Anterior cingulate cortex (tissue), 58 donors: Measurements from ENCODE around the gene TCERG1L.
"Not testable (repeated sequence)": the region's sequence is repeated elsewhere in the genome, so short reads cannot be mapped to it uniquely, and the experiment has no call there.

Experiments used
- DNase-seq, 58 donors: peaks; one replicate each; lab custom pipeline; 2025; lab: John Stamatoyannopoulos, UW

TCERG1L gene

DNA sequence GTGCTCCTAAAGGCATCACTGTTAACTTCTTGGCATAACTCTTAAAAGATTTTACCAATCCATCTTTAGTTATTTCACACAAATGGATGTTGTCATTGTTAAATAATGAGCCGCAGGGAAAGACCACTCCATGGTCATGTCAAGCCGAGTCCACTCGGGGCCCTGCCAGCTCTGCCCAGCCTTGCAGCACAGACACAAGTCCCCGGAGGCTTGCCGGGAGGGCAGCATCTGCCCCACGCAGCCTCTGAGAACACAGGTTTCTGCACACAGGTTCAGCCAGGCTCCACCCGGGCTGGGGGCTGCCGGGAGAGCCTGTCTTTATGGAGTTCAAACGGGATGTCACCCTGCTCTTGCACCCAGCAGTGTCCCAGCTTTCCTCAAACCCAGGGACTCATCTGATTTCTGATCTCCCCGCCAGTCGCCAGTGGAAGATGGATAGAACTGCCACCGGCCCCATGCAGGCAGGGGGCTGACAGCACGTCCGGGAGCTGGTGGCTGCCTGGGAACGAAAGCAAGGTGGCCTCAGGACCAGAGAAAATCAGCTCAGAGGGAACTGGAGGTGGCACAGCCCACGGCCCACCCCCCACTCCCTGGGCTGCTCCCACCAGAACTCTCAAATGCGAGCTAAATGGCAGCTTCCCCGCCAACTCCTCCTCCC is 156.2 kb downstream of the TCERG1L start:
- DNase-seq = no peak

DNA sequence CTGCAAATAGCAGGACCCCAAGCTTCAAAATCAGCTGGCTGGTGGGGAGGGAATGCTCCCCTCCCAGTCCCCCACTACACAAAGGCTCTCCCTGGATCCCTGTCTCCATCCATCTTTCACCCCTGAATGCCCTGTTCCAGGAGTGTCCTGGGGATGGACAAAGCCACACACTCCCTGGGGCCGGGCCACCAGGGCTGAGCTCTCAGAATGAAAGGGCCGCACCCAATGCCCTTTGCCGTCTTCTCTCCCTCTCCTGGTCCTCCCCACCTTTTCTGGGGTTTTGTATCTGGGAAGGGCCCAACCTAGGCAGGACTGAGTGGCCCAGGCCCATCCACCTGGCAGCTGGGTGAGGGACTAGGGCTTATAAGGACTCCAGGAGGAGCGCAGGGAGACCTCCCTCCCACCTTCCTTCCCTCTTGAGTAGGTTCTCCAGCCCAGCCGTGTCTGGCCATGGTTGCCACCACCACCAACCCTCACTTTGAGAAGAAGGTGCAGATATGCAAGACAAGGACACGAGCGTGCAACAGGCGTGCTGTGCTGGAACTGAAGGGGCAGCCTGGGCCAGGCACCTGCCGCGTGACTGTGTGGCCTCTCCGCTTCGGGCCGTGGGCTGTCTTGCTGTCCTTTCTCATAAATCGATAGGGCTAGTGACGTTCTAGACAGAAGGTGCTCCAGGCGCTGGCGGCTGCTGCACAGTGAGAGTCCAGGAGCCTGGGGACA is 157.1 kb downstream of the TCERG1L start:
- no peak for DNase-seq

DNA sequence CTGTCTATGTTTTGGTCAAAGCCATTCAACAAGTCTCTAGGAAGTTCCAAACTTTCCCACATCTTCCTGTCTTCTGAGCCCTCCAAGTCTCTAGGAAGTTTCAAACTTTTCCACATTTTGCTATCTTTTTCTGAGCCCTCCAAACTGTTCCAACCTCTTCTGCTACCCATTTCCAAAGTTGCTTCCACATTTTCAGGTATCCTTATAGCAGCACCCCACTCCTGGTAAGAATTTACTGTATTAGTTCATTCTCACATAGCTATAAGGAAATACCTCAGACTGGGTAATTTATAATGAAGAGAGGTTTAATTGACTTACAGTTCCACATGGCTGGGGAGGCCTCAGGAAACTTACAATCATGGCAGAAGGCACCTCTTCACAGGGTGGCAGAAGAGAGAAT is 159.1 kb downstream of the TCERG1L start:
- not testable (repeated sequence) for DNase-seq

DNA sequence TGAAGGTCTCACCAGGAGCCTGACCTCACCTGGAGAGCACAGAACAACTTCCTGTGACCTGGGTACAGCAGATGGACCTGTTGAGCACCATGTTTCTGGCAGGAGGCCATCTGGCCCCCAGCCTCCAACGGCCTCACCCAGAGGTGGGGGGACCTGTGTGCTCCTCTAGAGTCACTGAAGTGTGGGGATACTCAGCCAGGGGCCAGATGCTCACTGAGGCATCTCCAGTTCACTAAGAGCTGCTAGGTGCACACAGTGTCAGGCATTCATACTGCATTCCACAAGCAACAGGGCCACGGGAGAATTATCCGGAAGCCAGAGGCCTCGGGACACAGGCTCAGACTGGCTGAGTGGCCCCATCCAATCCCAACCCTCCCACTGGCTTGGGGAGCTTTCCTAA is 161.4 kb downstream of the TCERG1L start:
- DNase-seq = no peak

DNA sequence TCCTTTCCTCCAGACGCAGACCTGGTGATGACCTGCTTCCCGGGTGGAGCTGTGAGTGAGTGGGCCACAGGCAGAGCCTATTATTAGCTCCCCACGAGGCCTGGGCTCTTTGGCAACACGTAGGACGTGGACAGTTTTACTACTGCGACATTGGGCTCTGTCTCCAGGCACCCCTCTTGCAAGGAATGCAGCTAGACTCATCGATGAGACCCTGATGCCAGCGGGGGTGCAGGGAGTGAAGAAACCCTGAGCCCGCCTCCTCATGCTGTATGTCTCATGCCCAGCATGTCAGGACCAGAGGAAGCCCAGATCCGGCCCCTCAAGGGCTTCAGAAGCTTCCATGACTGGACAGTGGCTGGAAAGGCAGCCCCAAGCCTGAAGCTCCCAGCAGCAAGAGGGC is 161.9 kb downstream of the TCERG1L start:
- no peak for DNase-seq

DNA sequence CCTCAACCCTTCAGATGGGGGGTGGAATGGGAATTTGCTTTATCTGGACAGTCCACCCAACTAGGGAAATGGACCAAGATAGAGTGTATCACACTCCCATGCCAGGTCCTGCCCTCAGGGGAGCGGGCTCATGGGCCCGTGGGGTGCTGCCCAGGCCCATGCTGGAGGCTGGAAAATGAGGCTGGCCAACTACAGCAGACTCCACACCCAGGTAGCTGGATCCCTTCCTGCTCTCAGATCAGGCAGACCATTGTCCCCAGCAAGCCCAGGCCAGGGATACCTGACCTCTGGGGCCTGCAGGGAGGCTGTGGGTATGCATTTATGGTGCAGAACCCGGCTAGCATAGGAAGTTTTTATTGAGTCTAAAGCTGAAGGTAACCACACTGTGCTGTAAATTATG is 162.4 kb downstream of the TCERG1L start:
- no peak for DNase-seq

DNA sequence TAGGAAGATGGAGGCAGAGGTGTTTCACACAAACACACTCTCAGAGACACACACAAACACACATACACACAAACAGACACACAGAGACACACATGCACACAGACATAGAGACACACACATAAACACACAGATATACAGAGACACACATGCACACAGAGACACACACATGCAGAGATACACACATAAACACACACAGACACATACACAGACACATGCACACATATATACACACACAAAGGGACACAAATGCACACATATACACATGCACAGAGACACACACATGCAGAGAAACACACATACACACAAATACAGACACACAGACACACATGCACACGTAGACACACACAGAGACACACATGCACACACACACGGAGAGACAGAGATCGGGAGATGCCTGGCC is 163.3 kb downstream of the TCERG1L start:
- no peak for DNase-seq

DNA sequence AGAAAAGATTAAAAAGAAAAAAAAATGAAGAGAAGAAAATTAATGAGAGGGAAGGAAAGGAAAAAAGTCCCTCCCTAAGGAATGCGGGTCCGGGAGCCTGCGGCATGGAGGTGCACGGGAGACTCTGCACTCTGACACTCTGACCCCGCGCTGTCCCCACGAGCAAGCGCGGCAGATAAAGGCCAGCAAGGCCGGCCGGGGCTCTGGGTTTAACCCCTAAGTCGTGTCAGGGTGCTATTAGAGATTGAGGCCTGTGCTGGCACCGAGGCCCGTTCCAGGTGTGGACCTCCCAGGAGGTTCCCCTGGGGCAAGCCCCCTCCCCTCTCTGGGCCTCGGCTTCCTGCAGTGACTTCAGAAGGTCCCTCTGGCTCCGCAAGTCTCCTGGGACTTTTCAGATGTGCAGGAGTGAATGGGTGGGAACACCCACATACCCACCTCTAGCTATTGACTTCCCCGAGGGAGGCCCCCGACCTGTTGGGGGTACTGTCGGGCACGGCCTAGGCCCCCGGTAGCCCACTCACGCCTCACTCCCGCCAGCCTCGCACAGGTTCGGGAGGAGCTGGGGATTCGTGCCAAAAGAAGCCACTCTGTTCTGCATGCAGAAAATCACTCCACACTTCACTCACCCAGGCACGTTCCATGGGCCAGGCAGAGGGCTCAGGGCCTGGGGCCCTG is 164.1 kb downstream of the TCERG1L start:
- DNase-seq = no peak

DNA sequence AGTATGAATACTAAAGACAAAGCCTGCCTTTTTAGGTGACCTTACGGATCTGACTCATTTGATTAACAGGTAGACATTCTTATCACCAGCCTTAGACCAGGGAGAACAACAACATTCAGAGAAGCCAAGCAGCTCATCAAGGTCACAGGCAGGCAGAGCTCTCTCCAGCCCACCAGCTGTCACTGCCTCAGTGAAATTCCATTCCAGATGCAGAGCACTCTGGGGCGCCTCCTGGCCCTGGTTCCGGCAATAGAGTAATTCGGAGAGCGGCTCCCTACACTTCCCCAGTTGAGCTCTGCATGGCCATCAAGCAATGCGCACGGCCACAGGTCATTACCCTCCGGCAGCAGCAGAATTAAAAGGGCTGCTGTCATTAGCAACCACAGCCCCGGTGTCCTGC is 164.7 kb downstream of the TCERG1L start:
- DNase-seq = no peak

DNA sequence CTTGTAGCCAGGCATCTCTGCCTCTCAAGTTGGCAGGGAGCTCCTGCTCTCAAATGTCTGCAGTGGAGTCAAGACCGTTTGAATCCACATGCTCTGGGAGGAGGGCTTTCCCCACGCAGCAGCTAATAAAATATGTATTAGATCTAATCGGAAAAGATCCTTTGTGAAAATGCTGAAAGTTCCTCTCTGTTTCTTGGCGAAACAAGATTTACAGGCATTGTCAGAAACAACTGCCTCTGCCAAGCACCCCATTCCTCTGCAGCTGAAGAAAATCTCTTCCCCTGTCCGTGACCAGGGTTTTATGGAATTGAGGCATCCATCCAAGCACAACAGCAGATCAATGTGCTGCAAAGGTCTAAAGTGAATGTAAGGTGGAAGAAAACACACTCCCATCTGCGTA is 165.8 kb downstream of the TCERG1L start:
- DNase-seq = peak in 1 of 58 donors; percentile 2

DNA sequence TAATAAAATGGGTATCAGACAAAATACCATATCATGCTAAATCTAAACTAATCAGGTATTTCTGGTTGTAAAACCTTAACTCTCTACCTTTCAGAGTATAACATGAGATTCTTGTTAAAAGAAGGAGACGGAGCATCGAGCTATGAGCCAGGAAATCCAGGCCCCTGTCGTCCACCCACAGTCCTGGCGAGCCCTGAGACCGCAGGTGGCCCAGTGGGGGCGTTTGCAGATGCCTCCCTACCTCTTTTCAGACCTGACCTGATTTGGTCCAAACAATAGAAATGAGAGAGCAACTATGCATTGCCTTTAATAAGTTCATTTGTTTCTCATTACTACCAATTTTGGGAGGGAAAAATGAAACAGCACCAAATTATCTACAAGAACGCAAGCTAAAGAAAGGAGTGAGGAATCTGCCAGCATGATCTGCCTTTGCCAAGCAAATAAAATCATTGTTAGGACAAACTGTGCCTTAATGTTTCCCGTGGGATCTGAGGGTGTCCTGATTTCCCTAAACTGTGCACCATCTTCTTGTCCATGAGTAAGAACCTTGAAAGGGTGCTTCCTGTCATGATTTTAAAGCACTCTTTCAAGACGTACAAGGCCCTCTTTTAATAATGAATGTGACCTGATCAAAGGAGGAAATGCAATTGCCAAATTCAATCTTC is 166.7 kb downstream of the TCERG1L start:
- DNase-seq = no peak

DNA sequence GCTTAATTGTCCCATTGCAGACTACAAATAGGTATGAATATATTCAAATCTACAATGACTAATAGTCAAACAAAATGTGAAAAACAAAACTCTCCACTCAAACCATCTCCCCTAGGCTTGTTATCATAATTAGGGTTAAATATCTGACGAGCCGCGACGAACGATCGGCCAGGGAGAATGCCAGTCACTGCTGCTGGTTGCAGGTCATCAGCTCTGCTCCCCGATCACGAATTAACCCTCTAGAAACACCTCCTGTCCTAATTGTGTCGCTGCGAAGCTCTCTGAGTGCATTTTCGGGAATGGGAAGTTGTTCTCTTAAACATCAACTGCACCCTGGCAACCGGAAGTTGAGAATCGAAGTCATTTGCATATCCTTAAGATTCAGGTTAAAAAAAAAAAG is 167.3 kb downstream of the TCERG1L start:
- no peak for DNase-seq

DNA sequence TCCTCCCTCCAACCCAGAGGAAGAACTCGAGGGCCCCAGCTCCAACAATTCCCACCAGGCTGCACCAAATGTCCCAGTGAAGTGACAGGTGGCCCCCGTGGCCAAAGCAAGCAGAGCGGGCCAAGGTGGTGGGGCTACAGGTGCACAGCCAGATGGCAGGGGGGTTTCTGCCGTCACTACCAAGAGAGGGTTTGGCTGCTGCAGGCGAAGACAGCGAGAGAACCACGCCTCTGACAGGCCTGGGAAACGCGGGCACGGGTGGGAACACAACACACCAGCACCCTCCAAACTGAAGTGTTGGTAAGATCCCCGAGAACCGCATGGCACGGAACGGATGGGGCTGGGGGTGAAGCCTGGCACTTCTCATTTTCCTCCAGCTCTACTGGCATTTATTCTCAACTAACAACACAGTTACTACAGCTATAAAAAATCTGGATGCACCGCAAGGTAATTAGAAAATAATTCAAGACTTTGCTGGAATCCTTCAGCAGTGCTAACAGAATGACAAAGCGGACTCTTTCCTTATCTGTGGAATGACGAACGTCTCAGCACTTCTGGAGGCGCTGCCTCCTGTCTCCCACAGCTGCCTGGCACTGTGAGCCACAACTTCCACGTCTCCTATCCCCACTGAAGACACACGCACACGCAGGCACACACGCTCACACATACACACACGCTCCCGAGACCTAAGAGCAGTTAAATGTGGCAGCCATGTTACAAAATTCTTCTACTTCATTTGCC is 167.9 kb downstream of the TCERG1L start:
- no peak for DNase-seq

DNA sequence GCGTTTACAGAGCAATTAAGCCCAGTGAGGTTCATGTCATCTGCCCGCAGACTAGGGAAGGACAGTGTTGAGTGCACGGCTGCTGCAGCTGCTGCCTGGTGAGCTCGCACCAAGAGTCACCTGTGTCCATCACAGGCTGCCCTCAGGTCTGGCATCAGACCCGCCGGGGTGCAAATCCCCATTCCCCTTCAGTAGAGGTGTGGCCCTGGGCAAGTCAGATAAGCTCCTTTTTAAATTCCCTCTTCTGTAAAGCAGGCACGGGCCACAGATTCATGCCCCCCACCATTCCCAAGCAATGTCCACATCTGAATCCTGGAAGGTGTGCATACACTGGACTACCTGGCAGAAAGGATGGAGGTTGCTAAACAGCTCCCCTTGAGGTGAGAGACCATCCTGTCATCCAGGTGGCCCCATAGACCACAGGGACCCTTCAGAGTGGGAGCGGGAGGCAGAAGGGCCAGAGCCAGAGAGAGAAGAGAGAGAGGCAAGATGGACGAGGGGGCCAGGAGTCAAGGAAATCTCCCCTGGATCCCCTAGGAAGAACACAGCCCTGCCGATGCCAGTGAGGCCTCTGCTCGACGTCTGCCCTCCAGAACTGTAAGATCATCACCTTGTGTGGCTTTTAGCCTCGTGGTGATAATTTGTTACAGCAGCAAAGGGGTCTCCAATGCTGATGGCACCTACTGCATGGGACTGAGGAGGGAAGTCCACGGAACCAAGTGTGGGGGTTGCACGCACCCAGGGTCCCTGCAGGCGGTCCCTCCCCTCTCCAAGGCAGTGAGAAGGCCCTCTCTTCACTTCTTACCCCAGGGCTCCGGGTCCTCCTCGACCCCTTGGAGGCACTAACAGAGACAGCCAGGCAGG is 168.8 kb downstream of the TCERG1L start:
- DNase-seq = no peak

DNA sequence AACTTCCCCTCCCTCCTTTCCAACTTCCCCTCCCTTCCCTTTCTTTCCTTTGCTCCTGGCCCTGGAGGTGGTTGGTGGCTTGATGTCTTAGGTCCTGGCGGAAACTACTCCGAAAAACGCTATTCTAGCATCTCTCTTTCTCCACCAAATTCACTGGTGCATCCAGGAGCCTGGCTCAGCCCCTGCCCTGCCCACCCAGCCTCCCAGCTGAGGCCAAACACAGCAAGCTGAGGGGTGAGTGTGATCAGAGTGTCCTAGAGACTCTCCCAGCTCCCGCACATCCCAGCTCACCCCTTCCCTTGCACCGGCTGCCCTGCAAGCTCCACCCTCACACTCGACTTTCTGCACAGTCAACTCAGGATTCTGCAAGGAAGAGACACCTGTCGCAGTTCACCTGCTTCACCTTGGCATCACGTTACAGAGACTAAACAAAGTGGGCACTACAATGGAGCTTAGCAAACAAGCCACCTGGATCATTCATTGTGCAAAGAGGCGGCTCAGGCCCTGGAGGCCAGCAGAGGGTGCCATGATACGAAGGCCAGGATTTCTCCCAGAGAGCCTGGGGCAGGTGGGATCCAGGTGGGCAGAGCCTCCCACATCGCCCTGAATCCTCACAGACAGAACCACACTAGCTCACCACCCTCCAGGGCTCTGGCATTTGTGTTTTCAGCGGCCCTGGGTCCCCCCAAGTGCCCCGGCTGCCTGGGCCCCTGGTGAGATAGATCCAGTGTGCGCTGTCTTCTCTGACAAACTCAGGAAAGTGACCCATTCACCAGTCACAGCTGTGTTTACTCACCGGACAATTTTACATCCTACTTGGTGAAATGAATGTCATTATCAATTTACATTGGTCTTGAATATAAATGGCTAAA is 169.6 kb downstream of the TCERG1L start:
- DNase-seq = no peak

DNA sequence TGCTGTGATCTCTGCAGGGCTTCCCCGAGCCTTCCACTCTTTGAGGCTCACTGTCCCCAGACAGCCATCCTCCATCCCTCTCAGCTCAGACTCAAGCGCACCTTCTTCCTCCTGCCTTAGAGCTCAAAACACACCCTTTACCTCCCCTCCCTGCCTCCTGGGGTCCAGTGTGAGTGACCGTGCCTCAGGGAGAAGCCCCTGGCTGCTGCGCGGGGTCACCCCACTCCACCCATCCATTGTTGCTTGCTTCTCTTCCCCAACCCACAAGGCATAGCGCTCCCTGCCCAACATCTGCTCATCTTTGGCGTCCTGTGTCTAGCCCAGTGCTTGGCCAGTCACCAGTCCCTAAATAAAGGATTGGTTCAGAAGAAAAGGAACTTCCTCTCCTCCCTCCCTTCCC is 170.3 kb downstream of the TCERG1L start:
- no peak for DNase-seq

DNA sequence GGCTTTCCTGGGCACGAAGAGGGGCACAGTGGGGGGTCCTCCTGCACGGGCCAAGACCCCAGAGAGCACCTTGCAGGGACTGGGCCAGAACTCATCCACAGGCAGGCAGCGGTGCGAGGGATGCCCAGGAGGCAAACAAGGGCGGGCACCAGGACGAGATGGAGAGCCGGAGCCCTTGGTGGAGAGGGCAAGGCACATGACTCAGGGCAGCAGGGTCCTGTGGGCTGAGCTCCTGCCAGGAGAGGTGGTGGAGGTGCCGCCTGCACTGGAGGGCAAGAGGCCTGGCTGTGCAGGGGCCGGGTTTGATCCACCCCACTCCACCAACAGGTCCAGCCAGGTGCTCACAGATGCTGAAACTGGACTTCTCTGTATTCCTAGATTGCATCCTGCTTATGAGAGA is 170.9 kb downstream of the TCERG1L start:
- no peak for DNase-seq

DNA sequence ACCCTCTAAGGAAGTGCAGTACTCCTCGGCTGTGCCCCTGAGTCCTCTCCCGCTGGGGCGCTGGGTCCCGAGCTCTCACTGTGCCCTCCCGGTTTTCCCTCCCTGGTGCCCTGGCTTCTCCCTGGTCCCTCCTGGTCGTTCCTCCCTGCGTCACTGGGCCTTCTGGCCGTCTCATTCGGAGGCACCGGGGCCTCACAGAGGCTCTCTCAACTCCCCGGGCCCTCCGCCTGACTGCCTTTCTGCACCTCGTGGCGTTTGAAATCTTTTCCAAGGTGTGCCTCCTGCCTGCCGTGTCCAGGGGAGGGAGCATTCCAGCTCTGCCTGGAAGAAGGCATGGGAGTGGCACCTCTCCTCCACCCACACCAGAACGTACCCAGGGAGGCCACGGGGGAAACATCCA is 174.3 kb downstream of the TCERG1L start:
- DNase-seq = no peak

DNA sequence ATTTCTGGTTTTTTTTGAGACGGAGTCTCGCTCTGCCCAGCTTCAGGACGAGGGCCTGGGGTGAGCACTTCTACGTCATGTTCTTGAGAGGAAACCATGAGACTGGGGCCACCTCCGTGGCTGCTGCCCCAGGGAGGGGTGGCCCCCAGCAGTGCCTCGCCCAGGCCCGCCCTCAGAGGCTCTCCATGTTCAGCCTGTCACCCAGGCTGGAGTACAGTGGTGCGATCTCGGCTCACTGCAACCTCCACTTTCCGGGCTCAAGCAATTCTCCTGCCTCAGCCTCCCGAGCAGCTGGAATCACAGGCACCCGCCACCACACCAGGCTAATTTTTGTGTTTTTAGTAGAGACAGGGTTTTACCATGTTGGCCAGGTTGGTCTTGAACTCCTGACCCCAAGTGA is 175.2 kb downstream of the TCERG1L start:
- DNase-seq = not testable (repeated sequence)
